ENCODE results near the gene ATP6V1F.

DNA sequence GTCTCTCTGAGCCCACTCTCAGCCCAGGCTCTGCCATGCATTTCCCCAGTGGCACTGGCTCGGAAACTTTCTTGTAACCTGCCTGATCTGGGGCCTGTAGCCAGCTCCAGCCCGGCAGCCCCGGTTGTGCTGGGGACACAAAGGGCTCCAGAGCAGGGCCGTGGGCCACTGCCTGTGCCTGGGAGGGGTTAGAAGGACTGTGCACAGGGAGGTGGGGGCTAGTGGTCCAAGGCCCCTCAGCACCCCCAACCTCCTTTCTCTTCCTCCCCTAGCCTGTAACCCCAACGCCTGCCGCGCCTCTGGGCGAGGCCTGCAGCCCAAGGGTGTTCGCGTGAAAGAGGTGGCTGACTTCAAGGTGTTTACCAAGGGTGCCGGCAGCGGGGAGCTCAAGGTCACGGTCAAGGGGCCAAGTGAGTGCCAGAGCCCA, 22.9 kb upstream of the ATP6V1F start:
- TF ChIP-seq, protein P1, sequence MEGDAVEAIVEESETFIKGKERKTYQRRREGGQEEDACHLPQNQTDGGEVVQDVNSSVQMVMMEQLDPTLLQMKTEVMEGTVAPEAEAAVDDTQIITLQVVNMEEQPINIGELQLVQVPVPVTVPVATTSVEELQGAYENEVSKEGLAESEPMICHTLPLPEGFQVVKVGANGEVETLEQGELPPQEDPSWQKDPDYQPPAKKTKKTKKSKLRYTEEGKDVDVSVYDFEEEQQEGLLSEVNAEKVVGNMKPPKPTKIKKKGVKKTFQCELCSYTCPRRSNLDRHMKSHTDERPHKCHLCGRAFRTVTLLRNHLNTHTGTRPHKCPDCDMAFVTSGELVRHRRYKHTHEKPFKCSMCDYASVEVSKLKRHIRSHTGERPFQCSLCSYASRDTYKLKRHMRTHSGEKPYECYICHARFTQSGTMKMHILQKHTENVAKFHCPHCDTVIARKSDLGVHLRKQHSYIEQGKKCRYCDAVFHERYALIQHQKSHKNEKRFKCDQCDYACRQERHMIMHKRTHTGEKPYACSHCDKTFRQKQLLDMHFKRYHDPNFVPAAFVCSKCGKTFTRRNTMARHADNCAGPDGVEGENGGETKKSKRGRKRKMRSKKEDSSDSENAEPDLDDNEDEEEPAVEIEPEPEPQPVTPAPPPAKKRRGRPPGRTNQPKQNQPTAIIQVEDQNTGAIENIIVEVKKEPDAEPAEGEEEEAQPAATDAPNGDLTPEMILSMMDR (IDR thresholded peaks at IDR 0.05; ENCODE audit: low read depth, low read length, poor library complexity, severe bottlenecking): no peak
- TF ChIP-seq EZH2phosphoT487 (IDR thresholded peaks at IDR 0.05; ENCODE audit: borderline replicate concordance, low read length): no peak
